ENCODE measurements around the gene RAPGEF6. TPM values are rescaled to one million over a fixed set of nuclear protein-coding genes. Genes with fewer than 3 reads are reported as not detected.

RAPGEF6 gene
- total and polyA plus RNA-seq, 2 experiments from 2014 or later, result 9.5 to 20.3 TPM

DNA sequence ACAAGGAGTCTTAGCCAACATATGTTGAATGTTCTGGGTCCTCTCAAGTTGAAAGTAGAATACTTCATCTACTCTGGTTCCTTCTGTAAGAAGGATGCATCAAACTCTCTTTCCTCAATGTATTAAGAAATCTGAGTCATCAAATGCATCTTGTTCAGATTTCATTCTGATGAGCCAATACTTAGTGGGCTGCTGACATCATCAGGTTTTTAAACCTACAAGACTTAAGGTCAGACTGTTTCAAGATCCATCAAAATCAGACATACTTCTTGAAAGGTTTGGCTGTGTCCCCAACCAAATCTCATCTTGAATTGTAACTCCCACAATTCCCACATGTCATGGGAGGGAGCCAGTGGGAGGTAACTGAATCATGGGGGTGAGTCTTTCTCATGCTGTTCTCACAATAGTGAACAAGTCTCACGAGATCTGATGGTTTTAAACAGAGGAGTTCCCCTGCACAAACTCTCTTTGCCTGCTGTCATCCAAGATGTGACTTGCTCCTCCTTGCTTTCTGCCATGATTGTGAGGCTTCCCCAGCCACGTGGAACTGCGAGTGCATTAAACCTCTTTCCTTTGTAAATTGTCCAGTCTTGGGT lies 168.8 kb downstream of the RAPGEF6 start (continued):
- TF ChIP-seq, protein P1, sequence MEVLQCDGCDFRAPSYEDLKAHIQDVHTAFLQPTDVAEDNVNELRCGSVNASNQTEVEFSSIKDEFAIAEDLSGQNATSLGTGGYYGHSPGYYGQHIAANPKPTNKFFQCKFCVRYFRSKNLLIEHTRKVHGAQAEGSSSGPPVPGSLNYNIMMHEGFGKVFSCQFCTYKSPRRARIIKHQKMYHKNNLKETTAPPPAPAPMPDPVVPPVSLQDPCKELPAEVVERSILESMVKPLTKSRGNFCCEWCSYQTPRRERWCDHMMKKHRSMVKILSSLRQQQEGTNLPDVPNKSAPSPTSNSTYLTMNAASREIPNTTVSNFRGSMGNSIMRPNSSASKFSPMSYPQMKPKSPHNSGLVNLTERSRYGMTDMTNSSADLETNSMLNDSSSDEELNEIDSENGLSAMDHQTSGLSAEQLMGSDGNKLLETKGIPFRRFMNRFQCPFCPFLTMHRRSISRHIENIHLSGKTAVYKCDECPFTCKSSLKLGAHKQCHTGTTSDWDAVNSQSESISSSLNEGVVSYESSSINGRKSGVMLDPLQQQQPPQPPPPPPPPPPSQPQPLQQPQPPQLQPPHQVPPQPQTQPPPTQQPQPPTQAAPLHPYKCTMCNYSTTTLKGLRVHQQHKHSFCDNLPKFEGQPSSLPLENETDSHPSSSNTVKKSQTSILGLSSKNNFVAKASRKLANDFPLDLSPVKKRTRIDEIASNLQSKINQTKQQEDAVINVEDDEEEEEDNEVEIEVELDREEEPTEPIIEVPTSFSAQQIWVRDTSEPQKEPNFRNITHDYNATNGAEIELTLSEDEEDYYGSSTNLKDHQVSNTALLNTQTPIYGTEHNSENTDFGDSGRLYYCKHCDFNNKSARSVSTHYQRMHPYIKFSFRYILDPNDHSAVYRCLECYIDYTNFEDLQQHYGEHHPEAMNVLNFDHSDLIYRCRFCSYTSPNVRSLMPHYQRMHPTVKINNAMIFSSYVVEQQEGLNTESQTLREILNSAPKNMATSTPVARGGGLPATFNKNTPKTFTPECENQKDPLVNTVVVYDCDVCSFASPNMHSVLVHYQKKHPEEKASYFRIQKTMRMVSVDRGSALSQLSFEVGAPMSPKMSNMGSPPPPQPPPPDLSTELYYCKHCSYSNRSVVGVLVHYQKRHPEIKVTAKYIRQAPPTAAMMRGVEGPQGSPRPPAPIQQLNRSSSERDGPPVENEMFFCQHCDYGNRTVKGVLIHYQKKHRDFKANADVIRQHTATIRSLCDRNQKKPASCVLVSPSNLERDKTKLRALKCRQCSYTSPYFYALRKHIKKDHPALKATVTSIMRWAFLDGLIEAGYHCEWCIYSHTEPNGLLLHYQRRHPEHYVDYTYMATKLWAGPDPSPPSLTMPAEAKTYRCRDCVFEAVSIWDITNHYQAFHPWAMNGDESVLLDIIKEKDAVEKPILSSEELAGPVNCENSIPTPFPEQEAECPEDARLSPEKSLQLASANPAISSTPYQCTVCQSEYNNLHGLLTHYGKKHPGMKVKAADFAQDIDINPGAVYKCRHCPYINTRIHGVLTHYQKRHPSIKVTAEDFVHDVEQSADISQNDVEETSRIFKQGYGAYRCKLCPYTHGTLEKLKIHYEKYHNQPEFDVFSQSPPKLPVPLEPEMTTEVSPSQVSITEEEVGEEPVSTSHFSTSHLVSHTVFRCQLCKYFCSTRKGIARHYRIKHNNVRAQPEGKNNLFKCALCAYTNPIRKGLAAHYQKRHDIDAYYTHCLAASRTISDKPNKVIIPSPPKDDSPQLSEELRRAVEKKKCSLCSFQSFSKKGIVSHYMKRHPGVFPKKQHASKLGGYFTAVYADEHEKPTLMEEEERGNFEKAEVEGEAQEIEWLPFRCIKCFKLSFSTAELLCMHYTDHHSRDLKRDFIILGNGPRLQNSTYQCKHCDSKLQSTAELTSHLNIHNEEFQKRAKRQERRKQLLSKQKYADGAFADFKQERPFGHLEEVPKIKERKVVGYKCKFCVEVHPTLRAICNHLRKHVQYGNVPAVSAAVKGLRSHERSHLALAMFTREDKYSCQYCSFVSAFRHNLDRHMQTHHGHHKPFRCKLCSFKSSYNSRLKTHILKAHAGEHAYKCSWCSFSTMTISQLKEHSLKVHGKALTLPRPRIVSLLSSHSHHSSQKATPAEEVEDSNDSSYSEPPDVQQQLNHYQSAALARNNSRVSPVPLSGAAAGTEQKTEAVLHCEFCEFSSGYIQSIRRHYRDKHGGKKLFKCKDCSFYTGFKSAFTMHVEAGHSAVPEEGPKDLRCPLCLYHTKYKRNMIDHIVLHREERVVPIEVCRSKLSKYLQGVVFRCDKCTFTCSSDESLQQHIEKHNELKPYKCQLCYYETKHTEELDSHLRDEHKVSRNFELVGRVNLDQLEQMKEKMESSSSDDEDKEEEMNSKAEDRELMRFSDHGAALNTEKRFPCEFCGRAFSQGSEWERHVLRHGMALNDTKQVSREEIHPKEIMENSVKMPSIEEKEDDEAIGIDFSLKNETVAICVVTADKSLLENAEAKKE (CRISPR knock-in tag; IDR thresholded peaks at IDR 0.05), result no peak
- no peak for TF ChIP-seq ZNF331 (CRISPR knock-in tag; IDR thresholded peaks at IDR 0.05; ENCODE audit: low read depth)
- no peak for TF ChIP-seq EZH2 (IDR thresholded peaks at IDR 0.05; ENCODE audit: low read depth, unreplicated experiment)
- TF ChIP-seq, protein P2, sequence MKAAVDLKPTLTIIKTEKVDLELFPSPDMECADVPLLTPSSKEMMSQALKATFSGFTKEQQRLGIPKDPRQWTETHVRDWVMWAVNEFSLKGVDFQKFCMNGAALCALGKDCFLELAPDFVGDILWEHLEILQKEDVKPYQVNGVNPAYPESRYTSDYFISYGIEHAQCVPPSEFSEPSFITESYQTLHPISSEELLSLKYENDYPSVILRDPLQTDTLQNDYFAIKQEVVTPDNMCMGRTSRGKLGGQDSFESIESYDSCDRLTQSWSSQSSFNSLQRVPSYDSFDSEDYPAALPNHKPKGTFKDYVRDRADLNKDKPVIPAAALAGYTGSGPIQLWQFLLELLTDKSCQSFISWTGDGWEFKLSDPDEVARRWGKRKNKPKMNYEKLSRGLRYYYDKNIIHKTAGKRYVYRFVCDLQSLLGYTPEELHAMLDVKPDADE (IDR thresholded peaks at IDR 0.05), result no peak

DNA sequence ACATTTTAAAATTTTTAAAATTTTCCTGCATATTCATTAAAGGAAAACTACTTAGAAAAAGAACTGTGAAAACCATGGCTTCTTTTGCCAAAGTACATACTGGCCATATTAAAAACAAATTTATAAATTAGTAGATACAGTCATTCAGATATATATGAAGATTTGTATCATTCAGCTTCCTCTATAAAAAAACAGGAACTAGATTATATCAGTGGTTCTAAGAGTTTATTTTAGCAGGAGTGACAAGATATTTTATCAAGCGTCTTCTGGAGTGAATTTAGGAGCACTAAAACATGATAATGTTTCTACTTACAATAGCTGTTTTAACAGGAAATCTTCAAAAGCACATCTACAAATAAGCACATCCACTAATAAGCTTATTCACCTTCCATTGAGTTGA lies 171.4 kb downstream of the RAPGEF6 start:
- Histone ChIP-seq H3K4me3 (no peak overlapping the region), H3F3A (replicated peaks; ENCODE audit: low read depth) (no peaks in the 10 kb centered on the region), H3K4me2 (no peak overlapping the region), H3K36me3 (ENCODE audit: insufficient read depth) (no peaks in the 10 kb centered on the region), H3K27me3 (ENCODE audit: insufficient read depth) (no peaks in the 10 kb centered on the region), H2AFZ (no peak overlapping the region), H3K79me2 (replicated peaks; ENCODE audit: insufficient read depth) (no peaks in the 10 kb centered on the region), H3K9me2 (ENCODE audit: insufficient read depth) (no peaks in the 10 kb centered on the region), H3K27ac (ENCODE audit: low read depth) (no peak overlapping the region), H4K20me1 (replicated peaks; ENCODE audit: insufficient read depth) (no peaks in the 10 kb centered on the region), H3K4me1 (ENCODE audit: insufficient read depth) (no peaks in the 10 kb centered on the region)
- Mint-ChIP-seq H3K9me3 (no peaks in the 10 kb centered on the region), H3K27ac (no peak overlapping the region), H3K4me1 (no peaks in the 10 kb centered on the region; the same call in 2 of the 3 replicates), H3K27me3 (ENCODE audit: insufficient read depth, low read depth, poor library complexity) (no peaks in the 10 kb centered on the region), H3K36me3 (ENCODE audit: low read depth) (peaks cover 6% of the 10 kb centered on the region; the same call in 2 of the 3 replicates), H3K4me3 (no peak overlapping the region)
- DNase-seq (ENCODE audit: low spot score) (no peak), ATAC-seq (no peak)
- TF ChIP-seq, protein P2 (IDR thresholded peaks at IDR 0.05), result no peak
- TF ChIP-seq, protein P1 (CRISPR knock-in tag; IDR thresholded peaks at IDR 0.05), result no peak
- TF ChIP-seq JUNB (IDR thresholded peaks at IDR 0.05; ENCODE audit: unreplicated experiment), result no peak

Measured in GM23338 (cell line).